Epithelial cell of esophagus (primary cell): Measurements from ENCODE around the gene SLC26A8.

Experiments used
- DNase-seq: peaks from one replicate; pipeline ENCODE4 v3.0.0; 2010; ENCODE audit warnings: low read depth
- H3K4me3 ChIP-seq: 2 replicates; pipeline ENCODE4 v1.5.1; 2011; ENCODE audit warnings: mild to moderate bottlenecking, low read length, control low read depth
- TF ChIP-seq, protein P1 (sequence below): IDR thresholded peaks from 2 replicates; pipeline ENCODE4 v1.5.1; 2011; ENCODE audit warnings: low read depth, mild to moderate bottlenecking, low read length, control low read depth, inconsistent platforms; ENCODE audit not compliant: insufficient read depth; ENCODE audit errors: missing control alignments

Gene SLC26A8

DNA sequence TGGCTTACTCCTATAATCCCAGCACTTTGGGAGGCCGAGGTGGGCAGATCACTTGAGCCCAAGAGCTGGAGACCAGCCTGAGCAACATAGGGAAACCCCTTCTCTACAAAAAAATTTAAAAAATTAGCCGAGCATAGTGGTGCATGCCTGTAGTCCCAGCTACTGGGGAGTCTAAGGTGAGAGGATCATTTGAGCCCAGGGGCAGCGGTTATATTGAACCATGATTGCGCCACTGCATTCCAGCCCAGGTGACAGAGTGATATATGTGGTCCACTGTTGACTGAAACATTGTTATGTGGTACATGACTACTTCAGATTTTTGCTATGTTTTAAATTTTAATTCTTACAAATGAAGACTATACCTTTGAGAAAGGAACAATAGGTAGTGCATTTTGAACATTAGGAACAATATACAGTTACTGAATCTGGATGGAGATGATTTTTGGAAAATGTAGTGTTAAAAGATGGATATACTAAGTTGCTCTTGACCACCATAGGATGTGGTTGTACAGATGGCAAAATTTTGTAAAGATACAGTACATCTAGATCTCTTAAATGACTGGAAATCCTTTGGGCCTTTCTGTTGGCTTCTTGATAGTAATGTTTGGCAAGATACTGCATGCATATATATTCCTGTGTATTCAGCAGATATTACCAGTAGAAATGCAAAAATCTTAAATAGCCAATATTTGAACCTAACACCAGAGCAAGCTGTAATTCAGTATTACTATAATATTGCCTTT, 39.0 kb upstream of the SLC26A8 start:
- TF ChIP-seq, protein P1, sequence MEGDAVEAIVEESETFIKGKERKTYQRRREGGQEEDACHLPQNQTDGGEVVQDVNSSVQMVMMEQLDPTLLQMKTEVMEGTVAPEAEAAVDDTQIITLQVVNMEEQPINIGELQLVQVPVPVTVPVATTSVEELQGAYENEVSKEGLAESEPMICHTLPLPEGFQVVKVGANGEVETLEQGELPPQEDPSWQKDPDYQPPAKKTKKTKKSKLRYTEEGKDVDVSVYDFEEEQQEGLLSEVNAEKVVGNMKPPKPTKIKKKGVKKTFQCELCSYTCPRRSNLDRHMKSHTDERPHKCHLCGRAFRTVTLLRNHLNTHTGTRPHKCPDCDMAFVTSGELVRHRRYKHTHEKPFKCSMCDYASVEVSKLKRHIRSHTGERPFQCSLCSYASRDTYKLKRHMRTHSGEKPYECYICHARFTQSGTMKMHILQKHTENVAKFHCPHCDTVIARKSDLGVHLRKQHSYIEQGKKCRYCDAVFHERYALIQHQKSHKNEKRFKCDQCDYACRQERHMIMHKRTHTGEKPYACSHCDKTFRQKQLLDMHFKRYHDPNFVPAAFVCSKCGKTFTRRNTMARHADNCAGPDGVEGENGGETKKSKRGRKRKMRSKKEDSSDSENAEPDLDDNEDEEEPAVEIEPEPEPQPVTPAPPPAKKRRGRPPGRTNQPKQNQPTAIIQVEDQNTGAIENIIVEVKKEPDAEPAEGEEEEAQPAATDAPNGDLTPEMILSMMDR: no peak
- DNase-seq: no peak
- no peak overlapping the region for H3K4me3 ChIP-seq

DNA sequence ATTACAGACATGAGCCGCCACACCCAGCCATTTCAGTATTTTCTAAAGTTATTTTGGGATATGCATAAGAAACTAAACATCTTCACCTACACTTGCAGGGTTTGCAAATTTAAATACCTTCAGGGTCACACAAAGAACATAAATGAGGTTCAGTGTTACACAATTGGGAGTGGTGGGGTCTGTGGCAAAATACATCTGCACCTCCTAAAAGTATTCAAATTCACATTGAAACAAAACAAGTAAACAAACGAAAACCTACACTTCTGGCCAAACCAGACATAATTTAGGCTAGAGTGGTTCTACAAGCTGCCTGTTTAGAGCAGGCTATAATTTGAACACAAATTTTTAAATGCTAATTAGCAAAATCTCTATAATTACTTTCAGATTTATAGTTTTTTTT, 37.8 kb upstream of the SLC26A8 start:
- TF ChIP-seq, protein P1: no peak
- H3K4me3 ChIP-seq: no peak overlapping the region
- no peak for DNase-seq

DNA sequence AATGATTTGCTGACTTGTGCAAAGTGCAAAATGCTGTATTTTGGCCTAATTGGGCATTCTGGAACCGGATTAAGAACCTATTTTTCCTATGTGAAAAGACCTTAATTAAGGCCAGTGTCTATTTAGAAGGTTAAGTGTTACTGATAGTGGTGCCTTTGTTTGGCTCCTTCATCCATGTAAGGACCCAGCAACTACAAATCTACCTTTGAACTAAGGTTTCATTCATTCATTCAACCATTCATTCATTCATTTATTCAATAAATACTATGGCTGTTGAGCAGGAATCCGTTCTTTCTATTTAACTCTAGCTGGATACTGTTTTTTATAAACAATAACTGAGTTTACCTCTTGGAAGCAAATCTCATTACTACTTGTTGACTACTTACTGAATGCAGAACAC, 36.8 kb upstream of the SLC26A8 start:
- TF ChIP-seq, protein P1: no peak
- DNase-seq: no peak
- no peak overlapping the region for H3K4me3 ChIP-seq

DNA sequence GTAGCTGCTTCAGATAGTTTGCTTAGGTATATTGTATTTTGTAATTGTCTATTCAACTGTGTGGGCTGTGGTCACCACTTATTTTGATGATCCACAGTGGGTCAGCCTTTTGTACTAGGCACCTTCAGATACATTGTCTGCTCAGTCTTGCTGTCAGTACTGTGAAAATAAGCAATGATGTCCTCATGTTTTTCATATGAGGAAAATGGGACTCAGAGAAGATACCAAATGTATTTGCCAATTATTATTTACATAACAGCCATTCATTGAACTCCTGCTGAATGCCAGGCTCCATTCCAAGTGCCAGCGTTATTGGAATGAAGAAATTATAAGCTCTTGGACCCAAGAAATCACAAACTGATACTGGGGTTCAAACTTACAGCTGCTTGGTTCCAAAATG, 31.7 kb upstream of the SLC26A8 start:
- DNase-seq: no peak
- H3K4me3 ChIP-seq: no peak overlapping the region
- TF ChIP-seq, protein P1: no peak

DNA sequence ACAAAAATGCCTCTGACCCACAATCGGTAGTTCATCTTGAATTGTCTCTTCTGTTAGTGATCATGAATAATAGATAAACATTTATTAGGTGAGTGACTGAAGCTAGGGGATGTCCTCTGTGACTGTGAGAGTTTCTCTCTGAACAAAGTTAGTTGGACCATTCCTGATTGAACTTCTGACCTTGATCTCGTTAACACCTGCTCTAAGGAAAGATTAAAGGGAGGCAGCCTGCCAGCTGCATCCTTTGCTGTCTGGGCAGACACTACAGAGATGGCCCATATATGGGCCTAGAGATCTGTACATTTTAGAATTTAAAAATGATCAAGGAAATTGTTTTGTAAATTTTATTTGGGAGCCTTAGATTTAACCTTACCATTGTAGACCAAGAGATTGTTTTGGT, 30.5 kb upstream of the SLC26A8 start:
- no peak for DNase-seq
- TF ChIP-seq, protein P1: no peak
- no peak overlapping the region for H3K4me3 ChIP-seq

DNA sequence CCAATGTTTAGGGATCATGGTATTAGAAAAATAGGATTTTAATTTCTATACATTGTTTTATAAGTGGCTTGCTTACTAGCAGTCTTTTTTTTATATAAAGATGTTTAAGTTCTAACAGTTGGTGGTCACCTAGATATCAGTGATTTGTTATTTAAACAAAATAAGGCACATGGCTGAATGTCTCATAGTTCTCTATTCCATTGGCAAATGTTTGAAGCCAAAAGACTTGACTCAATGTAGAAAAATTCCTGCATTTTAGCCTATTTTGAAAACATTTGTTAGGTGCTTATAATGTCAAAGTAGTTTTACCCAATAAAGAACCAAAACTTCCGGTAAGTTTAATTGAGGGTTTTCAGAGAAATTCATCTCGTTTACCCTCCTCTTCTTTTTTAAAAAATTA, 30.0 kb upstream of the SLC26A8 start:
- no peak for DNase-seq
- TF ChIP-seq, protein P1: no peak
- no peak overlapping the region for H3K4me3 ChIP-seq

DNA sequence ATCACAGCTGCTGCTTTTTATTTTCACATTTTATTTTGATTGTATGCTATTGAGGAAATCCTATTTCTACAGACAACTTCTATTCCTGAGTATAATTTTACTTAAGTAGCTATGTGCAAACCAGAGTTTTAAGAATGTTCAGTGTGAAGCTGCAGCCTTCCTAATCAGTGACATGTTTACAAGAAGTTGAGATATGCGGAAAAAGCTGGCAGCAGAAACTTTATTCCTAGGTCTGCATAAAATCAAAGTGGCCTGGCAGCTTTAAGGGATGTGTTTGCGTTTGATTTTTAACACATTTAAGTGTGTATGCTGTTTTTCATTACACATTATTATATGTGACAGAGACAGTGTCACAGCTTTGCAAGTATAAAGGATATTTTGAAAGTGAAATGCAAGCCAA, 29.4 kb upstream of the SLC26A8 start:
- TF ChIP-seq, protein P1: no peak
- no peak for DNase-seq
- H3K4me3 ChIP-seq: no peak overlapping the region
